Spleen (tissue), 11 donors: Measurements from ENCODE around the gene PTMA. TPM values are rescaled to one million over a fixed set of nuclear protein-coding genes. Genes with fewer than 3 reads are reported as not detected.
A peak's percentile ranks its signal among the peaks of the same experiment; 100 is the strongest.

Source experiments
- DNase-seq: peaks from one replicate; pipeline ENCODE4 v3.0.0-alpha.2; 2020
- H3K27ac ChIP-seq, 8 donors: fragments of 200-600 bp; sonication (generic) in 7 of 8; 1 replicate in 4 of 8; 2 replicates in 4 of 8; pipeline versions ENCODE4 v1.5.0 to v1.8.0; 2016 to 2021; ENCODE audit warnings: inconsistent platforms in 4 of 8, mild to moderate bottlenecking in 4 of 8, moderate library complexity in 1 of 8
- H3K27me3 ChIP-seq, 7 donors: fragments of 200-600 bp; sonication (generic) in 6 of 7; replicated peaks in 1 of 7; 1 replicate in 4 of 7; 2 replicates in 3 of 7; pipeline versions ENCODE4 v1.5.0 to v1.8.0; 2016 to 2021; ENCODE audit warnings: inconsistent platforms in 3 of 7, mild to moderate bottlenecking in 1 of 7
- H3K36me3 ChIP-seq, 6 donors: fragments of 200-600 bp; sonication (generic) in 5 of 6; 1 replicate in 4 of 6; 2 replicates in 2 of 6; pipeline versions ENCODE4 v1.5.0 to v1.8.0; 2016 to 2021; ENCODE audit warnings: inconsistent platforms in 2 of 6
- H3K4me1 ChIP-seq, 6 donors: fragments of 200-600 bp; sonication (generic) in 5 of 6; 1 replicate in 3 of 6; 2 replicates in 3 of 6; pipeline versions ENCODE4 v1.5.0 to v1.8.0; 2016 to 2021; ENCODE audit warnings: inconsistent platforms in 3 of 6
- H3K4me3 ChIP-seq, 8 donors: fragments of 200-600 bp; sonication (generic) in 7 of 8; 1 replicate in 4 of 8; 2 replicates in 4 of 8; pipeline versions ENCODE4 v1.5.0 to v1.8.0; 2016 to 2021; ENCODE audit warnings: inconsistent platforms in 4 of 8, mild to moderate bottlenecking in 4 of 8, moderate library complexity in 2 of 8
- H3K9me3 ChIP-seq, 8 donors: fragments of 200-600 bp; sonication (generic) in 7 of 8; 1 replicate in 4 of 8; 2 replicates in 4 of 8; pipeline versions ENCODE4 v1.5.0 to v1.8.0; 2016 to 2021; ENCODE audit warnings: inconsistent platforms in 4 of 8
- POLR2A ChIP-seq, 3 donors: fragments of 450-650 bp; IDR thresholded peaks; one replicate each; pipeline ENCODE4 v1.5.1; 2017; ENCODE audit warnings: antibody characterized with exemption in 3 of 3, mild to moderate bottlenecking in 1 of 3
- POLR2AphosphoS5 ChIP-seq, 3 donors: sonication (generic); formaldehyde crosslinking; IDR thresholded peaks; one replicate each; pipeline ENCODE4 v1.5.1; 2017; ENCODE audit warnings: antibody characterized with exemption in 3 of 3
- WGBS, 5 donors: extraction: QIAGEN DNeasy Blood & Tissue Kit in 3 of 5; methylation state at CpG; one replicate each; pipeline versions ENCODE4 v1.1.5 to v1.1.7; 2013 to 2018; 5-methylcytosine and 5-hydroxymethylcytosine counted together
- intact Hi-C: fragments of 100-400 bp; cut with DNase I; formaldehyde crosslinking; loops from one replicate; pipeline ENCODE4 v1.15.0; 2023; ENCODE audit warnings: low total_unique reads
- polyA plus RNA-seq, 3 donors: library from polyadenylated mRNA; stranded (reverse); fragments of 200-250 nt; gene quantifications; one replicate each; pipeline ENCODE4 v1.2.1, GENCODE V29; 2013
- total RNA-seq, 7 donors: library from RNA; depleted of rRNA in 3 of 7; stranded (reverse); fragments of >200 nt in 3 of 7; fragmentation: NEBNext Ultra II Directional in 4 of 7; extraction: Animal tissue kit (Norgen Biotek cat#: 25700) in 4 of 7; gene quantifications; one replicate each; pipeline versions ENCODE4 v1.1.0 to v1.2.1, GENCODE V29; 2016 to 2021
- TF ChIP-seq, protein P1 (sequence below), 11 experiments: fragments of 200-600 bp in 7 of 11; fragments of 450-650 bp in 4 of 11; sonication (generic) in 4 of 11; IDR thresholded peaks in 8 of 11; conservative IDR thresholded peaks in 3 of 11; 1 replicate in 7 of 11; 2 replicates in 4 of 11; pipeline versions ENCODE4 v1.4.0 to v1.8.0; 2016 to 2021; ENCODE audit warnings: antibody characterized with exemption in 11 of 11, inconsistent platforms in 4 of 11, mild to moderate bottlenecking in 1 of 11
- donor health status: healthy with polysubstance abuse.
- donor health status: DM: no; HTN: no; CAD: no; lungs with moderate emphysema.
- donor health status: DM: no; HTN: no; CAD: no.
- donor health status: Bipolar disorder and iron deficiency.
- donor health status: healthy.
- donor health status: DM: no; HTN: no; CAD: no.
- donor health status: DM: yes; HTN: yes; CAD: no.

Gene PTMA
- total and polyA plus RNA-seq, 10 donors, result 509 to 2,114 (median 803) TPM

DNA sequence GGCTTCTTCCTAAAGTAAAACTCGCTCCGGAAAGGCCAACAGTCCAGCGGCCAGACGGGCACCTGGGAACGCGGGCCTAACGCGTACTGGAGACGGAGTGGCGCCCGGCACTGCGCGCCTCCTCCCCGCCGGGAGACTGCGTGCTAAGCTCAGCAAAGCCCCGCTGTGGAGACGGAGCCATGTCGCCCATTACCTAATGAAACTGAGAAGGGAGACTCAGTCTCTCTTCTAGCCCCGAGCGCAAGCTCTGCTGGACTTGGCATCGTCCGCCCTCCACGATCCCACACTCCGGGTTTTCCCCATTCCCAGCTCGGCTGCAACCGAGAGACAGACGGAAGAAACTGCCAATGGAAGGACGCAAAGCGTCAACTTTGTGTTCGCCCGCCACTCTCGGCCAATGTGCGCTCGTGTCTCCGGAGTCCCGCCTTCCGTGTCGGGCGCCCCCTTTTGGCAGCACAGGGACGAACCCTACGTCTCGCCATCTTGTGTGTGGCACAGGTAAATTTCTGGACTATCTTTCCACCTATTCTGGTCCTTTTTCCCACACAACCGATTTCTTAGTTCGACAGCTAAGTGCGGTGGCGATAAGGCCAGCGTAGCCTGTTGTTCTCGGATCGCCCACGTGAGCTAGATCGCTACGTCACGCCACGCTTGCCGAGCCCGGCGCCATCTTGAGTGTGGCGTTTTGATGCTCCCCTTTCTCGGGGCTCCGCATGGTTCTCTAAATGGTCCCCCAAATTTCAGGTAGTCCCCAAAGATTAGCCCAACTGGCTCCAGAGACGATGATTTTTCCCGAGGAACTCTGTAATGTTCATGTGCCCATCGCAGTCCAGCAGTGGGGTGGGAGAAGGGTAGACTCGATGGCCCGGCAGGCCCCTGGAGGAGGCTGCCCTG, 1.3 kb upstream of the PTMA start:
- peaks cover 16 to 55% (median 31%) of the 10 kb centered on the region in 6 donors for H3K4me1 ChIP-seq
- WGBS, 5 donors, result 0 to 1% (median 1%) methylated on average over 45 to 66 of the region's 66 CpGs
- H3K9me3 ChIP-seq, result no peaks in the 10 kb centered on the region
- H3K36me3 ChIP-seq, result peaks cover 0 to 16% (median 6%) of the 10 kb centered on the region in 6 donors
- H3K27ac ChIP-seq, result peak overlapping the region; percentile 94 to 100 (median 100)
- peak; percentile 97 for DNase-seq
- intact Hi-C loops, result no loop called here
- no peaks in the 10 kb centered on the region for H3K27me3 ChIP-seq
- TF ChIP-seq POLR2AphosphoS5 (IDR thresholded peaks at IDR 0.05) (peak; percentile 99 to 100 (median 100)), POLR2A (IDR thresholded peaks at IDR 0.05) (peak in 2 of 3 donors; percentile 16 to 64)
- TF ChIP-seq, protein P1, sequence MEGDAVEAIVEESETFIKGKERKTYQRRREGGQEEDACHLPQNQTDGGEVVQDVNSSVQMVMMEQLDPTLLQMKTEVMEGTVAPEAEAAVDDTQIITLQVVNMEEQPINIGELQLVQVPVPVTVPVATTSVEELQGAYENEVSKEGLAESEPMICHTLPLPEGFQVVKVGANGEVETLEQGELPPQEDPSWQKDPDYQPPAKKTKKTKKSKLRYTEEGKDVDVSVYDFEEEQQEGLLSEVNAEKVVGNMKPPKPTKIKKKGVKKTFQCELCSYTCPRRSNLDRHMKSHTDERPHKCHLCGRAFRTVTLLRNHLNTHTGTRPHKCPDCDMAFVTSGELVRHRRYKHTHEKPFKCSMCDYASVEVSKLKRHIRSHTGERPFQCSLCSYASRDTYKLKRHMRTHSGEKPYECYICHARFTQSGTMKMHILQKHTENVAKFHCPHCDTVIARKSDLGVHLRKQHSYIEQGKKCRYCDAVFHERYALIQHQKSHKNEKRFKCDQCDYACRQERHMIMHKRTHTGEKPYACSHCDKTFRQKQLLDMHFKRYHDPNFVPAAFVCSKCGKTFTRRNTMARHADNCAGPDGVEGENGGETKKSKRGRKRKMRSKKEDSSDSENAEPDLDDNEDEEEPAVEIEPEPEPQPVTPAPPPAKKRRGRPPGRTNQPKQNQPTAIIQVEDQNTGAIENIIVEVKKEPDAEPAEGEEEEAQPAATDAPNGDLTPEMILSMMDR (IDR thresholded peaks at IDR 0.05 in 8 of 11, conservative IDR thresholded peaks at IDR 0.05 in 3 of 11), result peak; percentile 79 to 95 (median 91)
- H3K4me3 ChIP-seq, result peak overlapping the region; percentile 42 to 95 (median 88)

DNA sequence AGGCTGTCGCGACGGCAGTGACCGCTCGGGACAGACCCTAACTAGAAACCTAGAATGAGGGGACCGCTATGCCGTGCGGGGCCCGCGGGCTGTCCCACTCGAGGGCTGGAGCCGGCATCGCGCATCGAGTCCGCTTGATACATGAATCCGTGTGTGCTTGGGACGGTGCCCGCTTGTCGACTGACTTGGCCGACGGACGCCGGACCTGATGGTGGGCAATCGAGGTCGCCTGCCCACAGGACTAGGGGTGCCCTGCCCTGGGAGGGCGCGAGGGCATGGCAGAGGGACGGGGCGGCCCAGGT, 749 bp upstream of the PTMA start:
- Histone ChIP-seq H3K27me3 (no peaks in the 10 kb centered on the region), H3K4me1 (peaks cover 22 to 60% (median 37%) of the 10 kb centered on the region in 6 donors), H3K27ac (peak overlapping the region; percentile 94 to 100 (median 100)), H3K9me3 (no peaks in the 10 kb centered on the region), H3K4me3 (peak overlapping the region; percentile 30 to 95 (median 88)), H3K36me3 (peaks cover 0 to 22% (median 12%) of the 10 kb centered on the region in 6 donors)
- intact Hi-C loops, result no loop called here
- DNase-seq, result no peak
- TF ChIP-seq, protein P1 (IDR thresholded peaks at IDR 0.05 in 8 of 11, conservative IDR thresholded peaks at IDR 0.05 in 3 of 11), result no peak
- TF ChIP-seq POLR2AphosphoS5 (IDR thresholded peaks at IDR 0.05), result no peak
- no peak for TF ChIP-seq POLR2A (IDR thresholded peaks at IDR 0.05)
- 0 to 5% (median 3%) methylated on average over 8 to 30 of the region's 30 CpGs for WGBS, 5 donors

DNA sequence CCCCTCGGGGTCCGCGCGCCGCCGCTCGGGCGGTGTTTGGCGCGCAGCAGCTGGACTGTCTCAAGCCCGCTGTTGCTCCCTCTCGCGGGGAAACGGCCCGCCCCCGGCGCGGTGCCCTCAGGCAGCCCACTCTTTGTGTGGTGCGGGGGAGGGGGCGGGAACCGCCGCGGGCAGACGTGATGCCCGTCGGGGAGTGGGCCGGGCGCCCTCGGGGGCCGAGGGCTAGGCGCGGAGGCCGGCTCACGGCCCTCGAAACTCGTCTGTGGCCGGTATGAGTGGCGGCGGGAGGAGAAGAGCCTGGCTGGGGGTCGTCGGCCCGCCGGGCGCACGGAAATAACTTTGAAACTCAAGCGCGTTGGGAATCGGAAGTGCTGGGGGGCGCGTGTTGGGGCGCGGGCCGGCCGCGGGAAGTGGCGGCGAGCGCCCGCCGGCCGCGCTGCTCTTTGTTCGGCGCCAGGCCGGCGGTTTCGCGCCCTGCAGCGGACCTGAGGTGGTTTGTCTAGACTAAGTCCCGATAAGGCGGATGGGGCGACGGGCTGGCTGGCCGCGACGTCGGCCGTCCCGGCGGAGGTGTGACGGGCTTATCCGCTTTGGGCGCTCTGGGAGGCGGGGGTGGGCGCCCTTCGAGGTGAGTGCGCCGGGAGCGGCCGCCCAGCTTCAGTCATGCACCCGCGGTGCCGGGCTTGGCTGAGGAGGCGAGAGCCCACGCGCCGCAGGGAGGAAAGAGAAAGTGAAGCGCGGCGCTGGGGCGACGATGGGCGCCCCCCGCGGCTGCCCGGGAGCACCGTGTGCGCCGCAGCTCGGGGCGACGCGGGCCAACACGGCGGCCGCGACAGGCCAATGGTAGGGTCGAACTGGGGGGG, 679 bp downstream of the PTMA start:
- WGBS, 5 donors, result 0 to 1% (median 0%) methylated on average over 42 to 118 of the region's 118 CpGs
- H3K27me3 ChIP-seq, result no peaks in the 10 kb centered on the region
- DNase-seq, result peak; percentile 94
- no peaks in the 10 kb centered on the region for H3K9me3 ChIP-seq
- H3K27ac ChIP-seq, result peak overlapping the region; percentile 94 to 100 (median 100)
- H3K36me3 ChIP-seq, result peaks cover 0 to 29% (median 18%) of the 10 kb centered on the region in 6 donors
- TF ChIP-seq, protein P1 (IDR thresholded peaks at IDR 0.05 in 8 of 11, conservative IDR thresholded peaks at IDR 0.05 in 3 of 11), result peak in 7 of 11 experiments; percentile 7 to 35 (median 28)
- TF ChIP-seq POLR2AphosphoS5 (IDR thresholded peaks at IDR 0.05) (peak in 1 of 3 donors; percentile 51), POLR2A (IDR thresholded peaks at IDR 0.05) (peak in 1 of 3 donors; percentile 4)
- H3K4me1 ChIP-seq, result peaks cover 31 to 70% (median 49%) of the 10 kb centered on the region in 6 donors
- peak overlapping the region; percentile 74 to 96 (median 90) for H3K4me3 ChIP-seq
- intact Hi-C loops, result no loop called here
